ENCODE measurements around the gene HS2ST1. TPM values are rescaled to one million over a fixed set of nuclear protein-coding genes. Genes with fewer than 3 reads are reported as not detected.

HS2ST1 gene
- total RNA-seq, 2 donors from 2014 or later: 6.5 to 10.4 TPM

DNA sequence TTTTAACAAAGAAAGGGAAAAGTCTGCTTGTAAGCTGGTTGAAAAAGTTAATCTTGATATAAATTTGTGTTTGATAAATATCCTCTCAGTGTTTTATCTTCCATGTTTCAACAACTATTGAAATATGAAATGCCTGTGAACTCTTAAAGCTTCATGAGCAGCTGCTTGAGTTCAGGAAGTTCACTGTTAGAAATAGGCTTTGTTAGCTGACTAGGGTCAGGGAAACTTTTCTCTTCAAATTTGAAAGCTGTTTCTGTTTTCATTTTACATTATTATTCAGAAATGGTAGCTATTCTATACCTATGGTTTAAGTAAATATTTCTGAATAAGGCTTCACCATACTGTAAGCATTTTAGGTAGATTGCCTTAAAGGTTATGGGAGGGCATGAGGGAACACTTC is 191.7 kb downstream of the HS2ST1 start:
- H3K27ac ChIP-seq: no peak overlapping the region
- DNase-seq (ENCODE audit: low spot score): no peak
- H3K4me1 ChIP-seq (ENCODE audit: control insufficient read depth in 1 of 2, low read depth in 2 of 2): no peaks in the 10 kb centered on the region
- H3K27me3 ChIP-seq (replicated peaks; ENCODE audit: insufficient read depth): no peaks in the 10 kb centered on the region
- TF ChIP-seq, protein P1, sequence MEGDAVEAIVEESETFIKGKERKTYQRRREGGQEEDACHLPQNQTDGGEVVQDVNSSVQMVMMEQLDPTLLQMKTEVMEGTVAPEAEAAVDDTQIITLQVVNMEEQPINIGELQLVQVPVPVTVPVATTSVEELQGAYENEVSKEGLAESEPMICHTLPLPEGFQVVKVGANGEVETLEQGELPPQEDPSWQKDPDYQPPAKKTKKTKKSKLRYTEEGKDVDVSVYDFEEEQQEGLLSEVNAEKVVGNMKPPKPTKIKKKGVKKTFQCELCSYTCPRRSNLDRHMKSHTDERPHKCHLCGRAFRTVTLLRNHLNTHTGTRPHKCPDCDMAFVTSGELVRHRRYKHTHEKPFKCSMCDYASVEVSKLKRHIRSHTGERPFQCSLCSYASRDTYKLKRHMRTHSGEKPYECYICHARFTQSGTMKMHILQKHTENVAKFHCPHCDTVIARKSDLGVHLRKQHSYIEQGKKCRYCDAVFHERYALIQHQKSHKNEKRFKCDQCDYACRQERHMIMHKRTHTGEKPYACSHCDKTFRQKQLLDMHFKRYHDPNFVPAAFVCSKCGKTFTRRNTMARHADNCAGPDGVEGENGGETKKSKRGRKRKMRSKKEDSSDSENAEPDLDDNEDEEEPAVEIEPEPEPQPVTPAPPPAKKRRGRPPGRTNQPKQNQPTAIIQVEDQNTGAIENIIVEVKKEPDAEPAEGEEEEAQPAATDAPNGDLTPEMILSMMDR (IDR thresholded peaks at IDR 0.05): no peak
- no peaks in the 10 kb centered on the region for H3K36me3 ChIP-seq
- ATAC-seq (ENCODE audit: insufficient number of reproducible peaks, low FRiP score, low read depth): no peak
- H3K9me3 ChIP-seq: no peaks in the 10 kb centered on the region
- H3K4me3 ChIP-seq: no peak overlapping the region

DNA sequence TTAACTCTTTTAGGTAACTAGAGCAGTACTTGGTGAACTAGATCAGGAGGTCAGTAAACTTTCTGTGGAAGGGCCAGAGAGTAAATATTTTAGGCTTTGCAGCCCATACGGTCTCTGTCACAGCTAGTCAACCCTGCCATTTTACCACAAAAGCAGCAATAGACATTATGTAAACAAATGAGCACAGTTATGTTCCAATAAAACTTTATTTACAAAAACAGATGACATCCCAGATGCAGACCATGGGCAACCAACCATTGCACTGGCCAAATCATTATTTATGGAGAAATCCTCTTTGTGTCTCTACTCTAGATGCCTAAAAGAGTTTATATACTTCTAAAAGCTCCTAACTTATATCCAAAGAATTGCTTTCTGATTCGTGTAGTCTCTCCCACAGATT is 192.4 kb downstream of the HS2ST1 start:
- Histone ChIP-seq H3K9me3 (no peaks in the 10 kb centered on the region), H3K4me3 (no peak overlapping the region), H3K4me1 (ENCODE audit: control insufficient read depth in 1 of 2, low read depth in 2 of 2) (no peaks in the 10 kb centered on the region), H3K27me3 (replicated peaks; ENCODE audit: insufficient read depth) (no peaks in the 10 kb centered on the region), H3K36me3 (no peaks in the 10 kb centered on the region), H3K27ac (no peak overlapping the region)
- ATAC-seq (ENCODE audit: insufficient number of reproducible peaks, low FRiP score, low read depth) (no peak), DNase-seq (ENCODE audit: low spot score) (no peak)
- TF ChIP-seq, protein P1 (IDR thresholded peaks at IDR 0.05): no peak

DNA sequence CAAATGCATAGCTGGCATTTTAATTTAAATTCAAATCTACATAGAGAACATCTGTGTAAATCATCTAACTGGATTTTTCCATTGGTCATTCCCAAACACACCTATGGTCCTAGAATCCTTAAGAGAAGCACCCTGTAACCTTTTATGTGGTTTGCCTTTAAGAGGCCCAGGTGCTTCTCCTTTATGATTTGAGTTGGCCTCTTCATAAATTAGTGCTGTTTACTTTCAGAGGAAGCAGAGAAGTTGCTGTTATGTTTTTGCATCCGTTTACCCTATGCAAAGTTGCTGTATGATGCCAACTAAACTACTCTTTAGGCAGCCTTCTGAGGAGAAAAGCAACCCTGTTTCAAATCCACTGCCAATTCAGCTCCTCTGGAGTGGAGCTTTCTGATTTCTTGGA is 193.8 kb downstream of the HS2ST1 start:
- TF ChIP-seq, protein P1 (IDR thresholded peaks at IDR 0.05): no peak
- Histone ChIP-seq H3K27ac (no peak overlapping the region), H3K36me3 (no peaks in the 10 kb centered on the region), H3K27me3 (replicated peaks; ENCODE audit: insufficient read depth) (no peaks in the 10 kb centered on the region), H3K4me3 (no peak overlapping the region), H3K9me3 (no peaks in the 10 kb centered on the region), H3K4me1 (ENCODE audit: control insufficient read depth in 1 of 2, low read depth in 2 of 2) (no peaks in the 10 kb centered on the region)
- ATAC-seq (ENCODE audit: insufficient number of reproducible peaks, low FRiP score, low read depth) (no peak), DNase-seq (ENCODE audit: low spot score) (no peak)

- Histone ChIP-seq H3K4me3 (no peak overlapping the region), H3K27ac (no peak overlapping the region), H3K4me1 (ENCODE audit: control insufficient read depth in 1 of 2, low read depth in 2 of 2) (no peaks in the 10 kb centered on the region), H3K27me3 (replicated peaks; ENCODE audit: insufficient read depth) (no peaks in the 10 kb centered on the region), H3K9me3 (no peaks in the 10 kb centered on the region), H3K36me3 (no peaks in the 10 kb centered on the region)
- DNase-seq (ENCODE audit: low spot score) (no peak), ATAC-seq (ENCODE audit: insufficient number of reproducible peaks, low FRiP score, low read depth) (no peak)
- TF ChIP-seq, protein P1 (IDR thresholded peaks at IDR 0.05): no peak
These were observed 194.5 kb downstream of the HS2ST1 start for GRCh38 chr1:87108814-87109411.

DNA sequence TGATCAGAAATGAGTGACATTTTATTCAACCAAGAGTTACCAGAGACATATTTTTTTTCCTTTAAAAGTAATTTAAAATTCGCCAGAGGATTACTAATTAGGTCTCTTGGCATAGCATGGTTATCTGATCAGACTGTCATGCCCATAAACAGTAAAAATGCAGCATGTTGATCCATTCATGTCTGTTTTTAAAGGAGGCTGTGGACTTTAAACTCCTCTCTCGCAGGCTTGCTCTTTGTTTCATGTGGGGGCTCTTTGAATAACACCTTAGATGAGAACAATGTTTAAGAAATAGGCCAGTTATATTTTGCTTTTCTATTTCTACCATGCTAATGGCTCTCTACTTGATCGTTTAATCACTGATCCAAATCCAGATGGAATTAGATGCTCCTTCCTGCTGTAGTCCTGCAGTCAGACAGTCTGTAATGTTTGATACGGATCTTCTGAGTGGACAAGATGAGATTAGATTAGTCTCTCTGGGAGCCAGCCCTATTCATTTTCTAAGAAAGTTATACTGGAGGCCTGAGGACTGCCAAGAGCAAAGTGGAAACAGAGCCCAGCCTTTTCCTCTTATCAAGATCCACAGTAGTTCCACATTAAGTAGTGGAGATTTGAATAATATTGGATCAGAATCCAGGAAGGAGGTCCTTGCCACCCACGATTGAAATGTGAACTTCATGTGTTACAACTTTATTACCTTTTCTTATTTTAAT is 197.4 kb downstream of the HS2ST1 start:
- ATAC-seq (ENCODE audit: insufficient number of reproducible peaks, low FRiP score, low read depth): no peak
- Histone ChIP-seq H3K27me3 (replicated peaks; ENCODE audit: insufficient read depth) (no peaks in the 10 kb centered on the region), H3K27ac (no peak overlapping the region), H3K4me1 (ENCODE audit: control insufficient read depth in 1 of 2, low read depth in 2 of 2) (no peaks in the 10 kb centered on the region), H3K36me3 (no peaks in the 10 kb centered on the region), H3K9me3 (no peaks in the 10 kb centered on the region), H3K4me3 (no peak overlapping the region)
- TF ChIP-seq, protein P1 (IDR thresholded peaks at IDR 0.05): no peak
- DNase-seq (ENCODE audit: low spot score): no peak

Data from thoracic aorta (tissue), 2 donors.